Right ventricle myocardium inferior (tissue), 1 donor: Measurements from ENCODE around the gene NCK1. TPM values are rescaled to one million over a fixed set of nuclear protein-coding genes. Genes with fewer than 3 reads are reported as not detected.

ENCODE experiments used
- ATAC-seq: fragments of 200-7000 bp; cut with Tn5 transposase; one replicate; pipeline ENCODE4 v1.9.1; 2020; ENCODE audit warnings: mild to moderate bottlenecking, moderate library complexity
- DNase-seq: peaks from one replicate; pipeline ENCODE4 v3.0.0; 2021; ENCODE audit errors: missing footprints
- intact Hi-C: fragments of 100-400 bp; cut with DNase I; formaldehyde crosslinking; loops from one replicate; pipeline ENCODE4 v1.11.0; 2022
- total RNA-seq: library from RNA; stranded (reverse); fragmentation: NEBNext Ultra II Directional; extraction: Animal tissue kit (Norgen Biotek cat#: 25700); gene quantifications from one replicate; pipeline ENCODE4 v1.2.1, GENCODE V29; 2021
- donor health status: DM: no; HTN: yes; CAD: no; lungs with severe emphysema.

NCK1 gene
- total RNA-seq, 1 donor from 2014 or later: 25.0 TPM

GRCh38 chr3:136931606-136932005, 69.6 kb downstream of the NCK1 start:
- intact Hi-C loops: no loop called here
- no peak for DNase-seq
- ATAC-seq: no peak

DNA sequence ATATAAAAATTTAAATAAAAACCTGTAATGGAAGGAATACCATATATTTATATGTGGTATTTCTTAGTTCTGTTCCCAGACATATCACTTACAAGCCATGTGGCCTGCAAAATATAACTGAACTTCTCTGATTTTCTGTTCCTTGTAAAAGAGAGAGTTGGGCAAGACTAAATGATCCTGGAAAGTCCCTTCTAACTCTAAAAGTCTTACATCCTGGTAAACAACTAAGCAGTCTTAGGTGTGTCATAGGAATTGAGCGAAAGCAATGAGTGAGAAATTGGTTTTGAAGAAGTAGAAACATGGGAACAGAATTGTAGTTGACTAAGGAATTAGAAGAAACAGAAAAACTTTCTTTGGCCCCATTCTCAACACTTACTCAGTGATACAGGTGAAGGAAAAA, 70.5 kb downstream of the NCK1 start:
- DNase-seq (no peak), ATAC-seq (no peak)
- intact Hi-C loops: no loop called here

DNA sequence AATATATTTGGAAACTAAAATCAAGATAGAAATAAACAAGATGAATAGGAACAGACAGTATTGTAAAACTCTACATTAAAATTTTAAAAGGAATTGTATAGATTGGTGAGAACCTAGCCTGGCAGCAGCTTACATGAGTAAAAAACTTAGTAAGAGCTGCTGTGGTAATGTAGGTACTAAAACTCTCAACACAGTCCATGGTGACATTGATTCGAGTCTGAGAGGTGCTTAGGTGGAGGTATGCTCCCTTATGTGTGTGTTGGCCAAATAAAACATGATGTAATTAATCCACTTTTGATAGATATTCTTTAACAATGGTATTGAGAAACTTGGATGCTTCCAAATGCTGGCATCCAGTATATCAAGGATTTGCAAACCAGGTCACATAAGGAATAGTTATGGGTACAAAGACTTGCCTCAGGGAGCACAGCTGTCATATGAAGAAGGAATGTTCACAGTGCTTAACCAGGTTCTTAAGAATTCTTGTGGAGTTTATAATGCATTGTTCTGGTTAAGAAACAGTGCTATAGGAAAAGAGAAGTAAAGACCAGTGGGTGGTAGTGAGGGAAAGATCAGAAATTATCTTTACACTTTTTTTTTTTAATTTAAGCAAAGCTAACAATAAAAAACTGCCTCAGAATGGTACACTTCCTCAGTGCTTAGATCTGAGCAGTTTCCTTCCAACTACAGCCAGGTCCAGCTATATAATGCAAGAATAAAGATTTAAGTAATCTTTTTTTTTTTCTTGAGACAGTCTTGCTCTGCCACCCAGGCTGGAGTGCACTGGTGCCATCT, 71.2 kb downstream of the NCK1 start:
- no peak for DNase-seq
- intact Hi-C loops: no loop called here
- ATAC-seq: no peak

- intact Hi-C loops: no loop called here
- DNase-seq (no peak), ATAC-seq (no peak)
Observed at GRCh38 chr3:136937175-136937574, 75.2 kb downstream of the NCK1 start.

- no peak for ATAC-seq
- DNase-seq: no peak
Observed at GRCh38 chr3:136937851-136938250, 75.8 kb downstream of the NCK1 start.

GRCh38 chr3:136938334-136938733, 76.3 kb downstream of the NCK1 start:
- no peak for DNase-seq
- intact Hi-C loops: no loop called here
- no peak for ATAC-seq

More at GRCh38 chr3:136937851-136938250, 75.8 kb downstream of the NCK1 start:
- intact Hi-C loops: no loop called here

- no peak for DNase-seq
- intact Hi-C loops: no loop called here
Observed at GRCh38 chr3:136939489-136939888, 77.5 kb downstream of the NCK1 start.

GRCh38 chr3:136942803-136943202, 80.8 kb downstream of the NCK1 start:
- no peak for ATAC-seq
- DNase-seq: no peak
- intact Hi-C loops: no loop called here

More at GRCh38 chr3:136939489-136939888, 77.5 kb downstream of the NCK1 start:
- no peak for ATAC-seq

GRCh38 chr3:136943436-136943835, 81.4 kb downstream of the NCK1 start:
- ATAC-seq (no peak), DNase-seq (no peak)
- intact Hi-C loops: no loop called here

DNA sequence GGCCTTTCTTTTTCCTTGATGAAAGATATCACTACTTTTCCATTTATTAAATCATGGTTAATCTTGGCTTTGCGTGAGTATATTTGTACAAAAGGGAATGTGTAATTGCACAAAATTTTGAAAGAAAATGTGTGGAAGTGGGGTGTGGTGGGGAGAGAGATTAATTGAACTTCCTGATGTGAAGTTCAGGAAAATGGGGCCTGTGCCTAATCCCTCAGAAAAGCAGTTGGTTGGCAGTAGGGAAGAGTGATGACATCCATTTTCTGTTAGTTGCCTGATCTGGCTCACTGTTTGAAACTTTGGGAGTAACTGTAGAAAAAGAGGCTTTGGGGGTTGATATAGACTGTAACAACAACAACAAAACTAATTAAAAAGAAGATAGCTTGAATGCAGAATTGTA, 85.0 kb downstream of the NCK1 start:
- ATAC-seq (peak; percentile 34), DNase-seq (no peak)
- intact Hi-C loops: no loop called here

- ATAC-seq (no peak), DNase-seq (no peak)
- intact Hi-C loops: no loop called here
Observed at GRCh38 chr3:136947477-136947876, 85.5 kb downstream of the NCK1 start.

DNA sequence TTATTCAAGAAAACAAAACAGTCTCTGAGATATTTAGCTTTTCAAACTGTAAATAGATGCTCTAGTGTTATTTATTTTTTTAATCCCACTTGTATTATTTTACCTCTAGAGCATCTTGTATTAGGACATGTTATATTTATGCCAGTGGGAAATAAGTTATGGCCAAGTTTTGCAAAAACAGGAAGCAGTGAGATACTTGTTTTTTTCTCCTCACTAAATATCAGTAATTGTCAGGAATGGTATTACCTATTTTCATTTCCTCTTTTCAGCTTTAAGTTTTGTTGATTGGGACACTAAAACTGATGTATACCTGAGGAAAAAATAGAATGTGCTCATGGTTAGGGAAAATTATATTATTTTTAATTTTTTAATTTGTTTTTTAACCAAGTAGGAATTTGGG, 87.1 kb downstream of the NCK1 start:
- DNase-seq (no peak), ATAC-seq (no peak)
- intact Hi-C loops: no loop called here

DNA sequence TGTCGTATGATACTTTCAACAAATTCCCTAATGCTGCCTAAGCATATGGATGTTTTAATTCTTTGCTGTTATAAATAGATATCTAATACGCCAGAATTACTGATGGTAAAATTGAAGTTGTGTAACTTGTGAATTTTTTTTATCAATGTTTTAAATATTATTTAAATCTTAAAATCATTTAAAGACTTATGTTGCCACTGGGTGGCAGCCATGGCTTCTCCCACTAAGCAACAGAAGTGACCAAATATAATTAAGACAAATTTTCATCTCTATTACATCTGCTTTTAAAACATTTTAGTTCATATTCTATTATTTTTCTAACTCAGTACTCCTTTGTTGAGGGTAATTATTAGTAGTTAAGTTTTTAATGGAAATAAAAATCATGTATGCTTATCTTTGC, 87.7 kb downstream of the NCK1 start:
- no peak for ATAC-seq
- intact Hi-C loops: no loop called here

DNA sequence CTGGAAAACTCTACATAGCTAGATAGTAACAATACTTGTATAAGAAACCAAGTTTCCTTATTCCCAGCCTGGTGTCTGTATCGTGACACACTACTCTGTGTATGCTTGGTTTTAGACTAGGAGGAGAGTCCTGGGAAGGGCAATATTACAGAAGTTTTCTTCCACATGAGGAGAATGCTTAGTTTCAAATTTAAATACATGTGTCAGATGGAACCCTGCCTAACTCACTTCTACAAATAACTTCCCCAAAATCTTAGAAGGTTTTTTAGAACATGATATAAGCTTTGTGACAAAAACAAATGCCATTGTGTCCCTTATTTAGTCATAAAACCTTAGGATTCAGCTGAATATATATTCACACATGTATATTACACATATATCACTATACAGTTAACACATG, 88.6 kb downstream of the NCK1 start:
- ATAC-seq (no peak), DNase-seq (no peak)
- intact Hi-C loops: no loop called here

More for the DNA sequence above, 87.7 kb downstream of the NCK1 start:
- no peak for DNase-seq

DNA sequence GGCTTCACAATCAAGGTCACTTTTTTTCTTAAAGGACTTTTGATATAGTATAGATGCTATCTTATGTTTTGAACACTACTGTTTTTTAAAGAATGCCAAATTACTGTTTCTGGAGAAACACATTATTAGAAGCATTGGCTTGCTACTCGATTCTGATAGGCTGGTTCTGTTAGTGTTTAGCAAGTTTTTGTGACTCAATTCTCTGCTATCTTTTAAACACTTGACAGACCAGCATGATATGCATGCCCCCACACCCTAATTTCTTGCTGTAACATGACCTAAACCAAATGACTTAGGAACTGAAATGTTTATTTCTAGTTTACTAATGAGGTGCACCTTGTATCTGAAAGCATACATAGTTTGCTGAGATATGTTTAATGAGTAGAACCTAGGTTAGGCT, 90.3 kb downstream of the NCK1 start:
- no peak for ATAC-seq
- no peak for DNase-seq
- intact Hi-C loops: no loop called here

DNA sequence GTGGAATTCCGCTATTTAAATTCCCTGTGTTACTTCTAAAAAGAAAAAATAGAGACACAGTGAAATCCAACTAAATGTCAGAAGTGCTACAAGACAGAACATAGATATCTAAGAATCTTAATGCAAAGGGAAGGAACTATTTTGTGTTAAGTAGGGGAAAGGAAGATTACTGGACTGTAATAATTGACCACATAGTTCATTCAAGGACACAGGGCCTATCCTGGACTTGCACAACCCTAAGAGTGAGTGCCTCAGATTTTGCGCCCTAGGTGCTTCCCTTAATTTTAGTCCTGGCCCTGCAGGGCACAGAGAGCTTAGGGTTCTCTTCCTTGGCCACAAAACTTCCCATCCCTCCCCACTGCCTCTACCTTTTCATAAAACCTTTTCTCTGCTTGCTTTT, 92.2 kb downstream of the NCK1 start:
- no peak for DNase-seq
- ATAC-seq: no peak
- intact Hi-C loops: no loop called here

- intact Hi-C loops: no loop called here
- DNase-seq (no peak), ATAC-seq (no peak)
Observed at GRCh38 chr3:136954980-136955780, 93.2 kb downstream of the NCK1 start.

DNA sequence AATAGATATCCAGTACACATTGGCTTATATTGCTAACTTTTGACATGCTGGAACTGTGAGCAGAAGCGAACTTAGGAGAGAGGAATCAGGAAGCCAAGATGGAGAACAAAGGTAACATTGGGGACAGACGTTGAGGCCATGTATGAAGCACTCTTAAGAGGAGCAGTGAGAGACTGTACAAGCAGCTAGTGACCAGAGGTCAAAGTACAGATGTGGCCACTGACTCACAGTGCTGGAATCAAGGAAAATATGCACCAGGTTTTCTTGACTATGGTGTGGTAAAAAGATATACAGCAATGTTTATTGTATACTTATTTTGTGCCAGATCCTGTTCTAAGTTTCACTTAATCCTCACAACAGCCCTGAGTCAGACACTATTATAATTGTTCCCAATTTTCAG, 93.8 kb downstream of the NCK1 start:
- DNase-seq: no peak
- intact Hi-C loops: no loop called here
- no peak for ATAC-seq

DNA sequence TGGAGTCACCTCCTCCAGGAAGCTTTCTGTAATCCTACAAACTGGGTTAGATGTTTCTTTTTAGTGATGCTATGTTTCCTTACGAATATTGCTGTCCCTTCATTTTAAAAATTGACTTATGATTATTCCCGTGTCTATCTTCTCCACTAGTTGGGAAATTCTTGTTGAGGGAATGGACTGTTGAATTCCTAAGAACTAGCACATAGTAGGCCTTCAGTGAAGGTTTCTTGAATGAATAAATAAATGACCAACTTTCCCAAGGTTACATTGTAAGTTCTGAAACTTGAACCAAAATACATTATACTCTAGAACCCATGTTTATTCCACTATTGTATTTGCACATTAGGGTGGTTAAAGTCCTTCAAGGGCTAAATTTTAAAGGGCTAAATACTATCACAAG, 95.0 kb downstream of the NCK1 start:
- DNase-seq (no peak), ATAC-seq (no peak)
- intact Hi-C loops: no loop called here

GRCh38 chr3:136957751-136958288, 95.8 kb downstream of the NCK1 start, which contains the start of gene IL20RB:
Gene IL20RB (plus strand): TSS chr3:136957983. CDS start chr3:136958114, 131 bp downstream.
- no peak for DNase-seq

More at GRCh38 chr3:136957751-136958288, 95.8 kb downstream of the NCK1 start, which contains the start of gene IL20RB:
- intact Hi-C loops: no loop called here
- ATAC-seq: no peak
